Activated CD4-positive, alpha-beta T cell treated with anti-CD3 and anti-CD28 coated beads, Interleukin-2, amount 50 U/mL, for 1 hour (primary cell): ENCODE results near the gene IL15RA.
"Not testable (repeated sequence)": the region's sequence is repeated elsewhere in the genome, so short reads cannot be mapped to it uniquely, and the experiment has no call there.

ENCODE experiments used
- DNase-seq: peaks from one replicate; pipeline ENCODE4 v3.0.0-alpha.2; 2020

The IL15RA gene

GRCh38 chr10:5968681-5969453 is 8.5 kb downstream of the IL15RA start:
- no peak for DNase-seq

- DNase-seq: no peak
These were observed 9.2 kb downstream of the IL15RA start for GRCh38 chr10:5968037-5968680.

DNA sequence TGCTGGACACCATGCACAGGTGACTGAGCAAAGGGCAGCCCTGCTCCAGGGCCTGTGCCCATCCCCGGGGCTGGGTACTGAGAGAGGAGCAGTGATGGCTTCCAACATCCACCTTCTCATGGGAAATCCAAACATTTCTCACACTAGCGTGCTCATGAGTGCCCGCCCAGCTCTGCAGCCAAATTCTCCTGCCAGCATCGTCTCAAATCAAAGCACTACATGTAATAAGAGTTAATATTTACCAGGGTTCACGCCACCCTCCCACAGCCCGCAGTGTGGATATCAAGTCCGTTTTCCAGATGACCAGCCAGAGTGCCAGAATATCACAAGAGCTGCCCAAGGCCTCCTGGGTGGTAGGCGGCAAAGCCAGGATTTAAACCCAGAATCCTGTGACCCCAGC is 12.1 kb downstream of the IL15RA start:
- DNase-seq: no peak

DNA sequence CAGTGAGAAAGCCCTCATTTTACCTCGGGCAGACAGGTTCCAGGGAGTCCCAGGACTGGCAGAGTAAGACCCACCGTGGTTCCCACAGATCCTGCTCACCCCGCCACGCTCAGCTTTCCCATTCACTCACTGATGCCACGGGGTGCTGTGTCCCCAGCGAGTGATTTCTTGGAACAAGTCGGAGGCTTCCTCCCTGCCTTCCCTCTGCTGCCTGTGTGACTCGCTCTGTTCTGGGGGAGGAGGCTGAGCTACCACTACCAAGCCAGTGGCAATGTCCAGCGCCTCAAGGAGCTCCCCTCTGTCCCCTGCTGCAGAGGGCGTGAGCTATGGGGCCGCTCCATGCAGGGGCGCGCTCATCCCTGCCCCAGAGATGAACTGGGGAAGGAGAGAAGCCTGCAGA is 12.6 kb downstream of the IL15RA start:
- DNase-seq: no peak

DNA sequence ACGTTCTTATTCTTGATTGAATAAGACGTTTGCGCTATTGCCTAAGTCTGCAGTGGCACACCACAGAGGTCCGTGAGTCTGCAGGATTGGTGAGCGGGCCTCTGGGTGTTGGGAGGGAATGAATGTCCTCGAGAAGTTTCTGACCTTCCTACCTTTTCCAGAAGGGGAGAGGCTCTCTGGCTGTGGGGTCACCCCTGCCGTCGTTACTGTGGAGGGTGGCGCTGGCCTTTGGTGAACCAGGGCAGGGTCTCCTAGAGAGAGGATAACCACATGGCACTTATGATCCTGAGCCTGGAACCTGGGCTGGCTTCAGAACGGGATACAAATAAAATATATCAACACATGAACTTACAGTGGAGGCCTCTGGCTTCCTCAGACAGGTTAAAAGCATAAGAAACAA is 13.8 kb downstream of the IL15RA start:
- DNase-seq: no peak

DNA sequence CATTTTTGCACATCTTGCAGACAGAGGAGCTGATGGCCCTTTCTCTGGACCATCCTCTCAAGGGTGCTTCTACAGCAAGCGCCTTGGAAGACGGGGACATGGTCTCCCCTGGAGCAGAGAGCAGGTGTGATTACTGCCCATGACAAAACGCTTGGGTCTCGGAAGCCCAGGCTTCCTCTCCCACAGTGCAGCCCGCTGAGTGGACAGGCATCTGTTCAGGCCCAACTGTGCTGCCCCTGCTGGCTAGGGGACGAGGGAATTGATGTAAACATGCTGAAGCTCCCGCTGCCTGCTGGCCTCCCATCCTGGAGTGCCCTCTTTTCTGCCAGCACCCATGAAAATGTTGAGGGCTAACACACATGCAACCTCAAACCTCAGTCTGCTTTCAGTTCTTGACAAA is 14.3 kb downstream of the IL15RA start:
- DNase-seq: no peak

DNA sequence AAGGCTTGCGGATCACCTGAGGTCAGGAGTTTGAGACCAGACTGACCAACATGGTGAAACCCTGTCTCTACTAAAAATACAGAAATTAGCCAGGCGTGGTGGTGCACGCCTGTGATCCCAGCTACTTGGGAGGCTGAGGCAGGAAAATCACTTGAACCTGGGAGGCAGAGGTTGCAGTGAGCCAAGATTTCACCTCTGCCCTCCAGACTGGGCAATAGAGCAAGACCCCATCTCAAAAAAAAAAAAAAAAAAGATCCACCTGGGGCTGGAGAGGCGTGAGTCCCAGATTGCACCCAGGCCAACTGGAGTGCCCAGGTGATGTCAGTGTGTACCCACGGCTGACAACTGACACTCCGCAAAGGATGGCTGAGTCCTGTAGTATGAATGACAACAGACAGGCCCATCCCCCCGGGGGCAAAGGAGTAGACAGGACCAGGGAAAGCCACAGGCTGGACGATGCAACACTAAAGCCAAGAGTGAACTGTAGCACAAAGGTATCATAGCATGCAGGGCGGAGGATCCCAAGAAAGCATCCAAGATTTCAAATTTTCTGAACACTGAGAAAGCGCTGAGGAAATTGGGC is 14.9 kb downstream of the IL15RA start:
- not testable (repeated sequence) for DNase-seq

DNA sequence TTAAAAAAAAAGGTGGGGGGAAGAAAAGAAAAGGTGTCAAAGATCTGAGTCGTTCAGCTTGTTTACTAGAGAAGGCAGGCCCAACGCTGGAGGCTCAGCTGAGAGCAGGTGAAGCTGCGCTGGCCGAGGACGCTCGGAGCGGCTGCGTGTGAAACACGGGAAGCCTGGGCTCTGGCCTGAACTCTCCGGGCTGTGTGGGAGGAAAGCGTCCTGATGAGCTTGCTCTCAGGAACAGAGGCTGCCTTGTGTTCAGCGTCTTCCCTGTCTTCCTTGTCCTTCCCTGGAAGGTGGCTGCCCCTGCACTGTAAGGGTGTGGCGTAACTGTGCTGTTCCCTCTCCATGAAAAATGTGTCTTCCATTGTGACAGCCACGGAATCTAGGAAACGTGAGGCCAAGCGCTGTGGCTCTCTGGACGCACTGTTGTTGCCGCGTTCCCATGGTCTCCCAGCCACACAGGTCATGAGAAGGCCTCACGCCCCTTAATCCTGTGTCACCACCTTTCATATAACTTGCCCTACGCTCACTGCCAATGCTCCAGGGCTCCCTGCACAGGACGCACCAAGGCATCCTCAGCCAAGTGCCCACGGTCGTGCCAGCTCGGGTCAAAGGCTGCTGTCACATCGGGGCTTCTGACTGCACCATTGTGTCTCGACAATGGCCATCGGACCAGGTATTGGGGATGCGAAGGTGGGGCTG is 15.8 kb downstream of the IL15RA start:
- no peak for DNase-seq

DNA sequence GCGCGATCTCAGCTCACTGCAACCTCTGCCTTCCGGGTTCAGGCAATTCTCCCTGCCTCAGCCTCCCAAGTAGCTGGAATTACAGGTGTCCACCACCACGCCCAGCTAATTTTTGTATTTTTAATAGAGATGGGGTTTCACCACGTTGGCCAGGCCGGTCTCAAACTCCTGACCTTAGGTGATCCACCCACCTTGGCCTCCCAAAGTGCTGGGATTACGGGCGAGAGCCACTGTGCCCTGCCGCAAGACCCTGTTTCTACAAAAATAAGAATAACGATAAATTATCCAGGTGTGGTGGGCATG is 16.4 kb downstream of the IL15RA start:
- not testable (repeated sequence) for DNase-seq

DNA sequence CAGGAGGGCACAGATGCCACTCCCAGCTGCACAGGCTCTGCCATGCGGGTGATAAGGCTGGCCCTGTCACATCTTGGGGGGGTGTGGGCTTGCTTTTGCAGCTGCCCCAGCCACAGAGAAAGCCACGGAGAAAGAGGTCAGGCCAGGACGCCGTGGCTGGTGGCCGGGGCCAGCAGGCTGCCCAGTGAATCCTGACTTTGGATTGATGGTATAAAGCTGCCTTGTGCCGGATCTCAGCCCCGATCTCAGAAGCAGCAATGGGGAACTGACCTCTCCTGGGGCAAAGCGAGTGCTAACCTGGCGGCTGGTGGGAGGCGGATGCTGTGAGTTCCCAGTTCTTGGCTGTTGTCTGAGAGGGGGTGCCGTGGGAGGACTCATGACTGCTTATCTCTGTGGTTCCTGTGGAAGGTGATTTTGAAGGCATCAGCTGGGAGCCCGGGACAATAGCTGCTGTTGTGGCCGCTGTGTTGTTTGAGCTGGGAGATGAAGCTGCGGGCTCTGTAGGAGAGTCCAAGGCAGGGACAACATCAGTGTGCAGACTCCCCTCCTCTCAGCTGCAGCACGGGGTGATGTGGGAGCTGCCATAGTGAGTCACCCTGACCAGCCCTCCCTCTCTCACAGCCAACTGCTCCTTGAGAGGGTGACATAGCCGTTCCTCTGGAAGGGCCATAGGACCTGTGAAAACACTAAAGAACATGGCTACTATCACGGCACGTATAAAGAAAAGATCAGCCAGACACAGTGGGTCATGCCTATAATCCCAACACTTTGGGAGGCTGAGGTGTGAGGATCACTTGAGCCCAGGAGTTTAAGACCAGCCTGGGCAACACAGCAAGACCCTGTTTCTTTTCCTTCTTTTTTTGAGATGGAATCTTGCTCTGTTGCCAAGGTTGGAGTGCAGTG is 17.0 kb downstream of the IL15RA start:
- no peak for DNase-seq

GRCh38 chr10:5959581-5960069 is 17.7 kb downstream of the IL15RA start:
- no peak for DNase-seq

GRCh38 chr10:5959142-5959541 is 18.2 kb downstream of the IL15RA start:
- no peak for DNase-seq

- no peak for DNase-seq
These were observed 18.7 kb downstream of the IL15RA start for GRCh38 chr10:5958675-5959074.

- no peak for DNase-seq
These were observed 19.3 kb downstream of the IL15RA start for GRCh38 chr10:5958077-5958476.

DNA sequence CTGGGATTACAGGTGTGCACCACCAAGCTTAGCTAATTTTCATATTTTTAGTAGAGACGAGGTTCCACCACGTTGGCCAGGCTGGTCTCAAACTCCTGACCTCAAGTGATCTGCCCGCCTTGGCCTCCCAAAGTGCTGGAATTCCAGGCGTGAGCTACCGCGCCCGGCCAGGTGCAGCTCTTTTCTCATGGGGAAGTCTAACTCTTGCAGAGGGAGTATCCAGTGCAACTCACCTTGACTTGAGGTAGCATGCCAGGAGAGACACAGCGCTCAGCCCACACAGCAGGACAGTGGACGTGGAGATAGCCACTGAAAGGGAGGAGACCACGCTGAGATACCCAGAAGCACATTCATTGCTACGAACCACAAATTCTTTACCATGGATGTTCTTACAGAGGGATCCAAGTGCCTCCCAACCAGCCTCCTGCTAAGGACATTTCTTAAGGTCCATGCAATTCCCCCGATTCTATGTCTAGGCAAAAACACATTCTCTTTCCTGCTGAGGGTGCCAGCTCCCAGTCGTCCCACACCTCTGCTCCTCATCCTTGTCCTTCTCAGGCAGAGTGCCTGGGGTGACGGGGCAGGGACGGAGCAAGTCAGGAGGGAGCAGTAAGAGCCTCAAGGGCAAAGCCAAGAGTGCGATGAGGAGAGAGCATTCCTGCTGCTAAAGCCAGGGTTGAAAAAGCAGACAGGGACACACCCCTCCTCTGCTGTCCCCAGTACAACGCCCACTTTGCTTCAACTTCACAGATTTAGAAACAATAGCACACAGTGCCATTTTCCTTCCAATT is 21.0 kb downstream of the IL15RA start:
- DNase-seq: no peak

GRCh38 chr10:5953676-5954075 is 23.7 kb downstream of the IL15RA start:
- no peak for DNase-seq

DNA sequence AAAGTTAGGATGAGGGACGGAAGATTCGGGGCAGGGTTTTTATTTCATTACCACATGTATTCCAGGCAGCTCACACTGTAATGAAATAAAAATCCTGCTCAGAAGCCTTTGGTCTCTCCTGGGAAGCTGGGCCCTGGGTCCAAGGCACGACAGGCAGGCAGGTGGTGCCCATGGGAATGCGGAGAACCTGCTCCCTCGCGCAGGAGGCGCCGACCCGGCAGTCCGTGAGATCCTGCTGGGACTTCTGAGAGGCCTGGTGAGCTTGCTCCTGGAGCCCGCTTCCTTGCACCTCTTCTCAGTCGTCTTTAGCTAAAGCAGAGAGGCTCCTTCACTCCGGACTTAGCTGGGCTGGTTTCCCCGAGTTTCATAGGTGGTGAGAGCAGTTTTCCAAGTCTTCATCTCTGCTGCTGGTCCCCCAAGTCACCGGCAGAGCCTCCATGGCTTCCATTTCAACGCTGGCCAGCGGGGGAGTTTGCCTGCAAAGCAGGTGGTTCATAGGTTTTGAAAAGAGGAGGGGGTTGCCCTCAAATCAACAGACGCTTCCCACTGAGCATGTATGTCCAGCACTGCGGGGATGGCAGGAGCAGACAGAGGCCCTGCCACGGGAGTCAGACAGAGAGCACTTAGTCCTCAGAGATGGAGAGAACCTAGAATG is 24.5 kb downstream of the IL15RA start:
- DNase-seq: no peak

DNA sequence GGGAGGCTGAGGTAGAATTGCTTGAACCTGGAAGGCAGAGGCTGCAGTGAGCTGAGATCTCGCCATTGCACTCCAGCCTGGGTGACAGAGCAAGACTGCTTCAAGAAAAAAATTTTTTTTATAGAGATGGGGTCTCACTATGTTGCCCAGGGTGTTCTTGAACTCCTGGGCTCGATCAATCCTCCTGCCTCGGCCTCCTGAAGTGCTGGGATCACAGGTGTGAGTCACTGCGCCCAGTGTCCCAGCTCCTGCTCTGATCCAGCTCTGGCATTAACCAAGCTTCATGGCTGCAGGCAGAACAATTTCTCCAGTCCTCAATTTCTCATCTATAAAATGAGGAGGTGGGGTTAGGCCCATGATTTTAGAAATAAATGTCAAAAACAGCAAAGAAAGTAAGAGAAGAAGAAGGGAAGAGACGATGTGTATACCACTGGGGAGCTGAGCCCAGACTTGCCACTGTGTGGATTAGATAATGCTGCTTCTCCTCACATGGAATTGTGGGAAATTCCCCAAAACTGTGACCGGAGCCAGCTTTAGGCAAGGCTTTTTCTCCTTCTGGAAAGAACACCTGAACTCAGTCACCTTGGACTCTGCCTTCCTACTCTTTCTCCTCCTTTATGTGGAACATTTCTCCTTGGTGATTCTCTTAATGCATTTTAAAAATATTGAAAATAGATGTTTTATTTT is 25.5 kb downstream of the IL15RA start:
- DNase-seq: no peak

GRCh38 chr10:5951167-5951711 is 26.1 kb downstream of the IL15RA start:
- DNase-seq: no peak
